GM18858 (cell line): ENCODE data around the gene SYNE4.

ENCODE experiments used
- ATAC-seq: cut with Tn5 transposase; IDR thresholded peaks from one replicate; pipeline ENCODE4 v1.9.1; 2021; ENCODE audit not compliant: unreplicated experiment

The SYNE4 gene

DNA sequence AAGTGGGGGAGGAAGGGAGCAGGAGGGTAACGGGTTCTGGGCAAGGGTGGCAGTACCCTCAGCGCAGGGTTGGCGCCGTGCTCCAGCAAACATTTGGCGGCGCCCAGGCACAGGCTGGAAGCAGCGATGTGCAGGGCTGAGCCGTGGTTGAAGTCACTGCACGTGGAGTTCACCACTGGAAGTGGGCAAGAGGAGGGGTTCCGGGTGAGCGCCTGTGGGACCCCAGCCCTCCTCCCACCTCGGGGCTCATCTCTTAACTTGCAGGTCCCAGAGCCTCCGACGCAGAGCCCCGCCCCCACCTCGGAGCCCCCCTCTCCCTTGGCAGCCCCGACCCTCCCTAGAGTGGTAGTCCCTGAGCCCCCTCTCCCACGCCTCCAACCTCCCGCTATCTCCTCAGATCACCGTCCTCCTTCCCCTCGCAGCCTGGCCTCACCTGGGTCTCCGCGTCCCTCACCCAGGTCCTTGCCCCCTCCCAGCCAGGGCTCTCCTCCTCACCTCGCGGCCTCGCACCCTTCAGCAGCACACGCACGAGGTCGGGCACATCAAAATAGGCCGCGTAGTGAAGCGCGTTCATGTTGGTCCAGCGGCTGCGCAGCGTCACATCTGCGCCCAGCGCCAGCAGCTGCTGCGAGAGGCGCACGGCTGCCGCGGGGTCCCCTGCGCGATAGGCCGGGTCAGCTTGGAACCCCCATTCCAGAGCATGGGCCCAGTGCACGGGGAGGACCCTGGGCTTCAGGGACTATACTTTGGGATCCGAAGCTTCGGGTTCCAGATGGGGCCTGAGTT is 17.7 kb upstream of the SYNE4 start:
- no peak for ATAC-seq

- no peak for ATAC-seq
Observed at GRCh38 chr19:36025541-36025940, 16.9 kb upstream of the SYNE4 start.

GRCh38 chr19:36023432-36023831 is 14.8 kb upstream of the SYNE4 start:
- ATAC-seq = no peak

DNA sequence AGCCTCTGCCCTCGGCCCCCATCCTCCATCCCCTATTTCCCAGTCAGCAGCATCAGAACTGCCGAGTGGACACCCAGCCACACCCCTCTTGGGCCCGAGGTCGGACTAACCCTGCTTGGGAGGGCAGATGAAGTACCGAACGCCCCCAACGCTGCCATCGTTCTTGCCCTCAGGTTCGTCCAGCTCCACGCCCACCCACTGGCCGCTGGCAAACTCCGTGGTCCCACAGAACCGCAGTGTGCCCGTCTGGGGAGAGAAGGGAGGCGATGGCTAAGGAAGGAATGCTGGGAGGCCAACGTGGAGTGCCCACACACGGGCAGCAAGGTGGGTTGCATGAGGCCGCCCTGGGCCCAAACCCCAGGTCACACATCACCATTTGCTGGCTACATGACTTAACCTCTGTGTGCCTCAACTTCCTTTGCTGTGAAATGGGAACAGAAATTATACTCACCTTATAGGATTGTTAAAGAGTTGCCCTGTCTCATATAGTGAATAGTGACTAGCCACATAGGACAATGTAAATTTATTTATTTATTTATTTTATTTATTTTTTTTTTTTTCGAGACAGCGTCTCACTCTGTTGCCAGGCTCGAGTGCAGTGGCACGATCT is 10.6 kb upstream of the SYNE4 start:
- no peak for ATAC-seq

GRCh38 chr19:36014012-36014924 is 5.7 kb upstream of the SYNE4 start, which contains the start of gene ALKBH6:
ALKBH6 (minus strand) TSS chr19:36014213; CDS start chr19:36013397, 816 bp downstream.
- peak; percentile 87 for ATAC-seq

DNA sequence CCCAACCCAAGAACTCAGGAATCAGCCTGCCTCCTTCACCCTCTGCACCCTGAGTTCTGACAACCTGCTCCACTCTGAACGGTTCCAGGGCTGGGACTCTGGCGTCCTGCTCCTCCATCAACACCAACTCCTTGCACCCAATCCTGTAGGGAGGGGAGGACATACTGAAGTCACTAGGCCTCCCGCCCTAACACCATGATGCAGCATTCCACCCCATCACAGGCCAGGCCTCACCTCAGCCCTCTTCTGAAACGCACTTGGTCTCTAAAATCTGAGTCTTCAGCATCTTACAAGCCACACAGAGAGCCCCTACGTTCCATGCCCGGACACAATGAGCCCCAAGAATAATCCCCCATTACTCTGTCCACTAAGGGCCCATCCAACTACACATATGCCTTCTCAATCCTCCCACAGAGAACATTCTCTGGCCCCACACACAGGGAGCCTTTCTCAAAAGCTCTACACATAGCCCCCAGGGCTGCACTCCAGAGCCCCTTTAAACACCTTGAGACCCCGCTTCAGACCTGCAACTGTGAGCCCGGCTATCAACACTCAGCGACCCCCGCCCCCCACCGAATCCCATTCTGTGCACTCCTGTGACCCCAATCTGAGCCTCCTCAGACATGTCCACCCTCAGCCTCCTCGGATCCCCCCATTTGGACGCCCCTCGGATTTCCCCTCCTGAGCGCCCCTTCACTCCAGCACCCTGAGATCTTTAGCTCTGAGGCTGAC is 4.8 kb upstream of the SYNE4 start:
- no peak for ATAC-seq

GRCh38 chr19:36010402-36010801 is 1.8 kb upstream of the SYNE4 start:
- no peak for ATAC-seq

DNA sequence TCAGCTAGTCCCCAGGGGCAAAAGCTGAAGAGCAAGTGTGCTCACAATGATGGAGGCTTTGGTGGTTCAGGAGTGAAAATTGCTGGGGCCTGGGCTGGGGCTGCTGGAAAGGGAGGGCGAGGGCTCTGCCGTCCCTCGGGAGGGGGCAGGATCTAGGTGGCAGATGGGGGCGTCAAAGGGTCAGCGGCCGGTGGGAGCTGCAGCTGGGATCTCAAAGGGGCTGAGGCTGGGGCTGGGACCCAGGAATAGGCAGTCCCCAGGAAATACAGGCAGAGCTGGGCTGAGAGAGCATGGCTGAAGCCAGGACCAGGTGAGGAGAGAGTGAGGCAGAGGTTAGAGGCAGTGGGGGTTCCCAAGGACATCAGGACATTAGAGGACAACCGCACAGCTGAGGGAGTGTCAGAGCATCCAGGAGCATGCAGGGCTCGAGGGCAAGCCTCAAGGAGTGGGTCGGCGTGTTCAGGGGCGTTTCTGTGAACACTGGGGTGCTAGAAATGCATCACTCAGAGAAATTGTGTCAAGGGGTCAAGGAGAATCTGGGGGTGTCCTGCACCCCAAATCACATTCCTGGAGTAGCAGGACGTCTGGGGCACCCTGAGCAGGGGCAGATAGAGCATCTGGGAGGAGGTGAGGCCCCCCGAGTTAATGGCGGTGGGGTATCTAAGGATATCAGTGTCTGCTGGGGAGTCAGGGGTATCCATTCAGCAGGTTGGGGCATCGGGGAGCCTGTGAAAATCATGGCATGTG is 1.2 kb upstream of the SYNE4 start:
- no peak for ATAC-seq

DNA sequence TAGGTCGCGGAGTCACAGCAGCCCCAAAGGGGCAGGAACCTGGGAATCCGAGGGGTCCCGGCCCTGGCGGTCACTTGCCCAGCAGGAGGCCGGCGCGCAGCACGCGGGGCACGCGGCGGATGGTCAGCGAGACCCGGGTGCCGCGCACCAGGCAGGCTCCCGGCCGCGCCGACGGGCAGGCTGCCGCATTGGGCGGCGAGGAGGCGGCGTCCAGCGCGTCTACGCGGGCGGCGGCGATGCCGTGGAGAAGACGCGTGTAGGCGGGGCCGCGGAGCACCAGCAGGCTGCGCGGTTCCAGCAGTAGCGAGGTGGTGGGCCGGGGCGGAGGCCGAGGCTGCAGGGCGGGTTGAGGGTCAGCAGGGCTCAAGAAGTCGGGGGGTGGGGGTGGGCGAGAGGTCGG is 607 bp upstream of the SYNE4 start:
- ATAC-seq = no peak

- no peak for ATAC-seq
Observed at GRCh38 chr19:36006955-36007354, 1.7 kb downstream of the SYNE4 start.

- ATAC-seq = no peak
Observed at GRCh38 chr19:36003284-36003683, 5.3 kb downstream of the SYNE4 start.

GRCh38 chr19:36001605-36002004 is 7.0 kb downstream of the SYNE4 start:
- ATAC-seq = no peak

GRCh38 chr19:35996777-35997176 is 11.8 kb downstream of the SYNE4 start:
- ATAC-seq = no peak

- peak; percentile 76 for ATAC-seq
Observed at GRCh38 chr19:35995048-35995993, 13.3 kb downstream of the SYNE4 start, which contains the start of gene SDHAF1. SDHAF1 (plus strand) TSS chr19:35995188; CDS start chr19:35995275, 87 bp downstream.

DNA sequence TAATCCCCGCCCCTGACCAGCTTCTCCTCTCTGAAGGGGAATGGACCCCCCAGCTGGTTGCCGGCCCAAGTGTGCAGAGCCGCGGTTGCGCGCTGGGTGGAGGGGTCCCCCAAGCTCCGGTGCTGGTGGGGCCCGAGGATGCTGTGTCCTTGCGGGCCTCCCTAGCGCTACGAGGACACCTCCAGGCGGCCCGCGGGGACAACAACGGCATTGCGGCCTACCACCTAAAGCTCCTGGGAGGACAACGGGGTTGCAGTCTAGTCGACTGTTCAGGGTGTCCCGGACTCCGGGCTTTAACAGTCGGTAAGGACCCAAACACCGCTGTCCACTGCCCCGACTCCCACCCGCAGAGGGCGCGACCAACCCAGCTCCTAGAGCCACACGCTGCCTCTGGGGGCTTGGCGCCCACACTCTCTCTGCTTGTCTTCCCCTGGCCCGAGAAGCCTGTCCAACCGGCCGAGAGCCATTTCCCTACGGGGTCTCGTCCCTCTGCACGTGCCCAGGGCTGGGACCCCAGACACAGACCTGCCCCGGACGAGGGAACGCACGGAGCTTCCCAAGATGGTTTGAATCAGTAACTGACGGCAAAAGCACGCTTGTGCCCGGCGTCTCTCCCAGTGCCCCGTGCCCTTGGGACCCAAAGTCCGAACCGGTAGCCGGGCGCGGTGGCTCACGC is 14.6 kb downstream of the SYNE4 start:
- no peak for ATAC-seq

GRCh38 chr19:35992907-35993765 is 15.5 kb downstream of the SYNE4 start:
- no peak for ATAC-seq

DNA sequence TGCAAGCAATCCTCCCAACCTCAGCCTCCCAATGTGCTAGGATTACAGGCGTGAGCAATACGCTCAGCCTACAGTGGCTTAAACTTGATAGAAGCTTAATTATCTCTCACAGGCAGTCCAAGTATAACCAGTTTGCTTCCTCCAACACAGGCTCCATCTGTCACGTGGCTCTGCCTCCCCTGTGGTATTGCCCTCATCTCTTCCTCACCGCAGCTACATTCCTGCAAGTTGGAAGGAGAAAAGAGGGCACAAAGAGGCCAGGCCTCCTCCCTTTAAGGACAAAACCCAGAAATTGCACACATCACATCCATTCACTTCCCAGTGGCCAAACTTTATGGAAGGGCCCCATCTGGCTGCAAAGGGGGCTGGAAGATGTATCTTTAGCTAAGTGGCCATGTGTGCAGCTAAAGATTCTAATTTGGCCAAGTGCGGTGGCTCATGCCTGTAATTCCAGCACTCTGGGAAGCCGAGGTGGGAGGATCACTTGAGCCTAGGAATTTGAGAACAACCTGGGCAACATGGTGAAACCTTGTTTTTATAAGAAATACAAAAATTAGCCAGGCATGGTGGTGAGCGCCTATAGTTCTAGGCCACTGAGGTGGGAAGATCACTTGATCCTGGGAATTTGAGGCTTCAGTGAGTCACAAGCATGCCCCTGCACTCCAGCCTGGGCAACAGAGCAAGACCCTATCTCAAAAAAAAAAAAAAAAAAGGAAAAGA is 16.7 kb downstream of the SYNE4 start:
- ATAC-seq = no peak
